ENCODE data around the gene PKN3. TPM values are rescaled to one million over a fixed set of nuclear protein-coding genes. Genes with fewer than 3 reads are reported as not detected.

Gene PKN3
- total and polyA plus RNA-seq, 9 of the 15 experiments (the other 6 are each of a cell fraction or from before 2014, with no cell fraction given), result 0.82 to 49.2 (median 19.7) TPM

DNA sequence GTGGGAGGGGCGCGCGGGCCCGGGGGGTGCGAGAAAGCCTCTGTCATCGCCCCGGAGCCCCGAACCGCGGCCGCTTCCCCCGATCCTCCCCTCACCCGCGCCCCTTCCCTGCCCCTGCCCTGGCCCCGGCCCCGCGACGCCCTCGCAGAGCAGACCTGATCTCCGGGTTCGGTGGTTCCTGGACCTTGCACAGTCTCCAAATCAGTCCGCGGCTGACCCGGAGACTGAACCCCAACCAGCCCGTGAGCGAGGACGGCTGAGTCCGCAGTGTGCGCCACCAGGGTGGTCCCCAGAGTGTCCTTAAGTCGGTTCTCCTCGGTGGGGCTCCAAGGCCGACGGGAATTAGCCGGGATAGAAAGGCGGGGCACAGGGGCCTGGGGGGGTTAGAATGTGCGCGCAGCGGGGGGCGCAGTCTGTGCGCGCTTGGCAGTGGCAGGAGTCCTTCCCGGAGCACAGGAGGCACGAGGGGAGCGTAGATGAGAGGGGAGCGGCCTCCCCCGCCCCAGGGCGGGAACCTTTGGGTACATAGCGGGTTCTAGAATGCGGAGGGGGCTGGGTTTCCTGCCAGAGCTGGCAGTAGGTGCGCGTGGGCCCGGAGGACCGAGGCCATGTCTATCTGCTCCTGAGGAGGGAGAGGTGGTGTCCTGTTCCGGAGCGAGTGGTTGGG is 779 bp downstream of the PKN3 start (continued):
- TF ChIP-seq, protein P1, sequence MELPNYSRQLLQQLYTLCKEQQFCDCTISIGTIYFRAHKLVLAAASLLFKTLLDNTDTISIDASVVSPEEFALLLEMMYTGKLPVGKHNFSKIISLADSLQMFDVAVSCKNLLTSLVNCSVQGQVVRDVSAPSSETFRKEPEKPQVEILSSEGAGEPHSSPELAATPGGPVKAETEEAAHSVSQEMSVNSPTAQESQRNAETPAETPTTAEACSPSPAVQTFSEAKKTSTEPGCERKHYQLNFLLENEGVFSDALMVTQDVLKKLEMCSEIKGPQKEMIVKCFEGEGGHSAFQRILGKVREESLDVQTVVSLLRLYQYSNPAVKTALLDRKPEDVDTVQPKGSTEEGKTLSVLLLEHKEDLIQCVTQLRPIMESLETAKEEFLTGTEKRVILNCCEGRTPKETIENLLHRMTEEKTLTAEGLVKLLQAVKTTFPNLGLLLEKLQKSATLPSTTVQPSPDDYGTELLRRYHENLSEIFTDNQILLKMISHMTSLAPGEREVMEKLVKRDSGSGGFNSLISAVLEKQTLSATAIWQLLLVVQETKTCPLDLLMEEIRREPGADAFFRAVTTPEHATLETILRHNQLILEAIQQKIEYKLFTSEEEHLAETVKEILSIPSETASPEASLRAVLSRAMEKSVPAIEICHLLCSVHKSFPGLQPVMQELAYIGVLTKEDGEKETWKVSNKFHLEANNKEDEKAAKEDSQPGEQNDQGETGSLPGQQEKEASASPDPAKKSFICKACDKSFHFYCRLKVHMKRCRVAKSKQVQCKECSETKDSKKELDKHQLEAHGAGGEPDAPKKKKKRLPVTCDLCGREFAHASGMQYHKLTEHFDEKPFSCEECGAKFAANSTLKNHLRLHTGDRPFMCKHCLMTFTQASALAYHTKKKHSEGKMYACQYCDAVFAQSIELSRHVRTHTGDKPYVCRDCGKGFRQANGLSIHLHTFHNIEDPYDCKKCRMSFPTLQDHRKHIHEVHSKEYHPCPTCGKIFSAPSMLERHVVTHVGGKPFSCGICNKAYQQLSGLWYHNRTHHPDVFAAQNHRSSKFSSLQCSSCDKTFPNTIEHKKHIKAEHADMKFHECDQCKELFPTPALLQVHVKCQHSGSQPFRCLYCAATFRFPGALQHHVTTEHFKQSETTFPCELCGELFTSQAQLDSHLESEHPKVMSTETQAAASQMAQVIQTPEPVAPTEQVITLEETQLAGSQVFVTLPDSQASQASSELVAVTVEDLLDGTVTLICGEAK (IDR thresholded peaks at IDR 0.05), result 0 out of 2 replicates have a peak, but pooled peaks have one; percentile 12
- TF ChIP-seq, protein P1 (CRISPR knock-in tag; IDR thresholded peaks at IDR 0.05), result no peak
- TF ChIP-seq EWSR1 (IDR thresholded peaks at IDR 0.05; ENCODE audit: borderline replicate concordance, low read depth, partially characterized antibody) (no peak), NR3C1 (CRISPR knock-in tag; IDR thresholded peaks at IDR 0.05) (no peak), ARHGAP35 (IDR thresholded peaks at IDR 0.05; ENCODE audit: partially characterized antibody) (no peak), ZNF644 (tag; IDR thresholded peaks at IDR 0.05; ENCODE audit: low read depth) (no peak)

Data from K562 (cell line).